GM20431 (cell line): ENCODE data around the gene ANKLE1.

ENCODE experiments used
- in situ Hi-C: fragments of 300-500 bp; cut with MseI, MboI; formaldehyde crosslinking; loops from one replicate; pipeline ENCODE4 v1.15.0; 2020; ENCODE audit warnings: low sequenced_read_pairs; ENCODE audit not compliant: unreplicated experiment

Gene ANKLE1

DNA sequence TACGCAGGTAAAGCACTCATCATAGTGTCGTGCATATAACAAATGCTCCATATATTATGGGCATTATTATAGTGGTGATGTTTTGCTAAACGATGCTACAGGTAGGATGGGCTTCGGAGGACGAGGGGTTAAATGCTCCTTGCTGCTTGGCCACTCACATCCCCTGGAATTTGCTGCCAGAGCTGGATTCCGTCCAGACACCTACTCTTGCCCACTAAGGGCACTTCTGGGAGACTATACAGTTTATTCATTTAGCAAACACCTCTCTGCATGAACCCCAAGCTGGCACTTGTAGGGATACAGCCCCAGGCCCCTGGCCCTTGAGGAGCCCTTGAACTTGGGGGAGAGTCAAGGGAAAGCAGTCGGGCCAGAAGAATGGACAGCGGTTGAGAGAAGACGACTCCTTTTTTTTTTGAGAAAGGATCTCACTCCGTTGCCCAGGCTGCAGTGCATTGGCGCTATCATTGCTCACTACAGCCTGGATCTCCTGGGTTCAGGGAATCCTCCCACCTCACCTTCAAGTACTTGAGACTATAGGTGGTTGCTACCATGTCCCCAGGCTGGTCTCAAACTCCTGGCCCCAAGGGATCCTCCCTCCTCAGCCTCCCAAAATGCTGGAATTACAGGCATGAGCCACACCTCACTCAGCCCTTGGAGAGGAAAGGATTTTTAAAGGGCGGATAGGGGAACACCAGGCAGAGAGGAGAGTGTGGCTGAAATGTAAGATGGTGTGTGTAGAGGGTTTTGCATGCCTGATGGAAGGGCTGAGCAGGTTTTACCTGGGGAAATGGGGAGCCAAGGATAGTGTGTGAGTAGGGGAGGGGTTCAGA, 22.9 kb downstream of the ANKLE1 start:
- in situ Hi-C loops = no loop called here

DNA sequence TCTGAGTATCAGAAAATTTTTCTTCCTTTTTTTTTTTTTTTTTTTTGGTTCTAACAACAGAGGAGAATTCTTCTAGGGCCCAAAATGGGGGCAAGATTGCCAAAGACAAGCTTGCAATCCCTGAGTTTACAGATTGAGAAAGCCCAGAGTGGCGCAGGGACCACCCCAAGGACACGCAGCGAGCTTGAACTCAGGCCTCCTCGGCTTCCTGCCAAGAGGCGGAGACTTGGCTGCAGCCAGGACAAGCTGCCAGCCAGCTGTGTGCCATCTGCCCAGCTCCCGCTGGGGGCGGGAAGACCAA, 23.5 kb downstream of the ANKLE1 start:
- in situ Hi-C loops = no loop called here

DNA sequence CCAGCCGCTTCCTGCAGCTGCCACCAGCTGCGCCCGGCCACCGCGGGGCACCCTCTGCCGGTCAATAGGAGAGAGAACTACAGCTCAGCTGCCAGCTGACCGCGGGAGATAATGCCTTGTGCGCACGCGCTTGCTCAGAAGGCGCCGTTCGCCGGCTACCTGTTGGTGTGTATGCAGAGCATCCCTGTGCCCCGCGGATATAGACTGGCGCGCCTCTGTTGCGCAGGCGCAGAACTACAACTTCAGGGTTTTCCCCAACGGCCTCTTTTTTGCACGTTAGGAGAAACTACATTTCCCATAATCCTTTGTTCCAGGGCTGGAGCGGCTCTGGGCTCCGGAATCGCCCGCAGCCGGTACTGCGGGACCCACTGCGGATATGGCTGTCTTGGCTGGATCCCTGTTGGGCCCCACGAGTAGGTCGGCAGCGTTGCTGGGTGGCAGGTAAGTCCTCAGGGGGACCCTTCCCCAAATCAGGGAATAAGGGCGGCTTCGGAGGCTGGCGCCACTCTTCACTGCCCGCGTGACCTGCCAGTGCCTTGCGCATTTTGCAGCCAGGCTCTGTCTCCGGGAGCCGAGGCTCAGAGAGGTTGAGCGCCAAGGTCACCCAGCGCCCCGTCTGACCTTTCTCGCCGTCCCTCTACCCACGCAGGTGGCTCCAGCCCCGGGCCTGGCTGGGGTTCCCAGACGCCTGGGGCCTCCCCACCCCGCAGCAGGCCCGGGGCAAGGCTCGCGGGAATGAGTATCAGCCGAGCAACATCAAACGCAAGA, 24.0 kb downstream of the ANKLE1 start, which contains the start of gene MRPL34:
TSS of gene MRPL34 (plus strand) at position 356 of the 768 bp plus-strand sequence. CDS start at position 377, 21 bp downstream.
- in situ Hi-C loops = no loop called here

DNA sequence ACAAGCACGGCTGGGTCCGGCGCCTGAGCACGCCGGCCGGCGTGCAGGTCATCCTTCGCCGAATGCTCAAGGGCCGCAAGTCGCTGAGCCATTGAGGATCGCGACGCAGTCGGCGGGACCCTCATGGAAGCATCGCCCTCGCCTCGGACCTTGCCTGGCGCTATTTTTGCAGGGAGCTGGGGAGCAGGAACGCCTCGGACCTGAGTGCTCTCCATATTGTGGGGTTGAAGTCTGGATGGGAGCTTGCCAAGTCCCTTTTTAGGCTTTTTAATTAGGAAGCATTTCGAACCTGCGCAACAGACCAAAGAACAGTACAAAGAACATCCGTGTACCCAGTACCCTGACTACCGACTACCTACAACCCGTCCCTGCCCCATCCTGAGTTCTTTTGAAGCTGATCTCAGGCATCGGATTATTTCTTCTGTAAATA, 24.6 kb downstream of the ANKLE1 start:
- in situ Hi-C loops = no loop called here

DNA sequence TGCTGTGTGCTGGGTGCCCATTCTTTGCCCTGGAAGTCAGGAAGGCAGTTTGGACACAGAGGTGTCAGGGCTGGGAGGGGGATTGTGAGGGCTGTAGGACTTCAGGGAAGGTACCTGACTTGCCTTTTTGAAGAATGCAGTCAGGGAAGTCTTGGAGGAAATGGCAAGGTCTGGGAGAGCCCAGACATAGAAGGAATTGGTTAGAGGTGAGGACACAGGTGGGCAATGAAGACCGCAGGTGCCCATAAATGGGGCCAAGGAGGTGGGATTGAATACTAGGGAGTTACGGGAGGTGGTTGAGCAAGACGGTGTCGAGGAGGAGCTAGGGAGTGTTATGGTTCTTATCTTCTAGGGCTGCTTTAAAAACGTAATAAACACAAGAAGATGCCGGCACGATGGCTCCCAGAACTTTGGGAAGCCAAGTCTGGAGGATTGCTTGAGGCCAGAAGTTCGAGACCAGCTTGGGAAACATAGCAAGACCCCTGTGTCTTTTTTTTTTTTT, 26.2 kb downstream of the ANKLE1 start:
- in situ Hi-C loops = no loop called here

DNA sequence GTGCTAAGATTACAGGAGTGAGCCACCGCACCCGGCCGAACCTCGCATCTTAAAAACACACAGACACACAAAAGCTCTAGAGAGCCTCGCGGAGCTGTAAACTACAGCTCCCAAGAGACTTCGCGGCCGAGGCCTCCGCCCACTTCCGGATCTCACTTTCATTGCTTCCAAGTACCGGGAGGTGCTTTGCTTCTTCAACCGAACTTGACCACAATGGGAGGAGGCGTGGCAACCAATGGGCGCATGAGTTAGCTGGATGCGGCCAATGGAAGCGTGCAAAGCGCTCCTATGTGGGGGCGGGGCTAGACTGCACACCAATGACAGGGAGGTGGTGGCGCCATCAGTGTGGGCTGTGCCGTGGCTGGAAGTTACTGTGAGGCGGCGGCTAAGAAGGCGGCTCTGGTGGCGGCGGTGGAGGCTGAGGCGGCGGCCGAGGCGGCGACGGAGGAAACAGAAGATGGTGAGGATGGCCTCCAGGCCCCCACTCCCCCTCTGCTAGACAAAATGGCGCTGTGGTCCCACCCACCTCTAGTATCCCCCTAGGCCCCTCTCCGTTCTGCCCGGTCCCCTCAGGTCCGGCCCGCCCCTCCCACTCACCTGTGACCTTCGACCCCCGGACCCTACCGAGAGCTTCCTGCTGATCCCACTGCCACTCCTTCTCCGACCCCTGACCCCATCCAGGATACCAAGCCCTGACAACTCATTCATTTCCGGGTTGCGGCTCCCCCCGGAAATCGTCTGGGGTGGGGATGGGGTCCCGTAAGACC, 27.7 kb downstream of the ANKLE1 start, which contains the start of gene DDA1:
TSS of gene DDA1 (plus strand) at position 366 of the 767 bp plus-strand sequence. CDS start at position 458, 92 bp downstream.
- in situ Hi-C loops = no loop called here

DNA sequence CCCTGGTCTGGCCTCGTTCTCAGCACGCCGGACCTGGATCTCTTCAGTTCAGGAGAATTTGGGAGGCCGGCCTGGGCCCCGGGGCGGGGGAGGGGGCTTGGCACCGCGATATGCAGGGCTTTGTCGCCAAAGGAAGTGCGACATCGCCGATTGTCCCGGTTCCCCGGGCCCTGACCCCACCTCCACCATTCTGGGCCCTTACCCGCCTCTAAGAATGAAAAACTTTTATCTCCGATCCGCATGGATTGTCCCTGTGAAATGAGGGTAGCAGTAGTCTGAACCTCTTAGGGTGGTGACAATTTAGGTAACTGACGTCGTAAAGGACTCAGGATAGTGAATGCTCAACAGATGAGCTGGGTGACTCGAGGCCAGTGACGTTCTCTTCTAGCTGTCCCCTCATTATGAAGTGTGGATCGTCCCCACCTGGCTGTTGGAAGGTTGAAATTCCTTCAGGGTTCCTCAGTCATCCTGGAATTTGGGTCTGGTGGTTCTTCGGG, 28.3 kb downstream of the ANKLE1 start:
- in situ Hi-C loops = no loop called here

DNA sequence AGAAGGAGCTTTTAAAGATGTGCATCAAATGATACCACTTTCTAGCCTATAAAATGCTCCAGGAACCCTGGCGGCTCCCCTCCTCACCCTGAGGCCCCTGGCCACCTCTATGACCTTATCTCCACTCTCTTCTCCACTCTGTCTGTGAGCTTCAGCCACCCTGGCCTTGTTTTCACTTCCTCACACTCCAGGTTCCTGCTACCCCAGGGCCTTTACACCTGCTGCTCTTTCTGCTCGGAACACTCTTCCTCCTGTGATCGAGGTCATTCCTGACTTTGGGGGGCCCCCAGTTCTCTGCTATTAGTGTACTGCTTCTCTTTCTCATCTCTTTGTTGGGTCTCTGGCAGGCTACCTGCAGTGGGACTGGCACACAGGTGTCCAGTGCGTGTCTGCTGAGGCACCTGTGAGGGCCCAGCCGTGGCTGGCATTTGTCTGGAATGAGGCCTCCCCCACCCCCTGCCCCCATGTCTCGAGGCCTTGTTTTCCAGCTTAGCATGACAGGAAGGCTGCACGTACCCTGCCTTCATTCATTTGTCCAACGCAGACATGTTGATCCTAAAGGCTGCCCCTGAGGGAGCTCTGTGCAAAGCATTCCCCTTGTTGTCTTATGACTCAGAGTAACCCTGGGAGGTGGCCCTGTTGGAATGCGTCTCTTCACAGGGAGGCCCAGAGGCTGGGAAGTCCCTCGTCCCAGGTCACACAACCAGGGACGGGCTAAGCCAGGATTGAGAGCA, 29.9 kb downstream of the ANKLE1 start:
- in situ Hi-C loops = no loop called here

DNA sequence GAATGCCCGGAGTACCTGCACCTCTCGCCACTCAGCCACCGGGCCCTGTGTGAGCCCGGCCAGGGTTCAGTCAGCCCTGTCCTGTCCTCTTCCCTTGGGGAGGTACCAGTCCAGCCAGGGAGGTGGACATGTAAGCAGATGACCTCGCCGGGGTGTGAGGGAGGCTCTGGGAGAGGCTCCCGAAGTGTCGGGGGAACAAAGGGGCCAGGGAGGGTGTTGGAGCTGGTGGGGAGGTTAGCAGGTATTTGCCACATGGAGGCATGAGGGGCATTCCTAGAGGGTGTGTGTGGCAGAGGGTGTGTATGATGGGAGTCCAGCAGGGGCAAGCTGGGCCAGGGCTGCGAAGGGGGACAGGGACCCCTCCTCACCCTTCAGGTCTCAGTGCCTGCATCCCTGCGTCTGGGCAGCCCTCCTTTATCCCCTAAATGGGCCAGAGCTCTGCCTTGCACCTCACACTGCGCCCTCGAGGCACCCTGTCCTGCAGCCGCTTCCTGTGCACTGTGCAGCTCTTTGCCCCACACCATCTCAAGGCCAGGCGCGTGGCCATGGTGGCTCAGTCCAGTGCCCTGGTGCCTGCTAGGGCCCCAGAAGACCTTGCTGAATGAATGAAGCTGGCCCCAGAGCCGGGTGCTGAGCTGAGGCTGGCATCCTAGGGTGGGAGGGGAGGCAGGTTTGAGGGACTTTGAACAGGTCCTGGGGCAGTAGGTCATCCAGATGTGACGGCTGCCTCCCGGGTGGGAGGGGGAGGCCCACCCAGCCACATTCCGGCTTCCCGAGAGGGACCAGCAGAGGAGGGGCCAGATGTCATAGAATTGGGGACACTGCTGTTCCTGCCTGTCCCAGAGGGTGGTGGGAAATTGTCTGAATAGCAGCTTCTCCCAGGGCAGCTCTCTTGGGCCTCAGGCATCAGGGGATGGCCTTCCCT, 30.8 kb downstream of the ANKLE1 start:
- in situ Hi-C loops = no loop called here

DNA sequence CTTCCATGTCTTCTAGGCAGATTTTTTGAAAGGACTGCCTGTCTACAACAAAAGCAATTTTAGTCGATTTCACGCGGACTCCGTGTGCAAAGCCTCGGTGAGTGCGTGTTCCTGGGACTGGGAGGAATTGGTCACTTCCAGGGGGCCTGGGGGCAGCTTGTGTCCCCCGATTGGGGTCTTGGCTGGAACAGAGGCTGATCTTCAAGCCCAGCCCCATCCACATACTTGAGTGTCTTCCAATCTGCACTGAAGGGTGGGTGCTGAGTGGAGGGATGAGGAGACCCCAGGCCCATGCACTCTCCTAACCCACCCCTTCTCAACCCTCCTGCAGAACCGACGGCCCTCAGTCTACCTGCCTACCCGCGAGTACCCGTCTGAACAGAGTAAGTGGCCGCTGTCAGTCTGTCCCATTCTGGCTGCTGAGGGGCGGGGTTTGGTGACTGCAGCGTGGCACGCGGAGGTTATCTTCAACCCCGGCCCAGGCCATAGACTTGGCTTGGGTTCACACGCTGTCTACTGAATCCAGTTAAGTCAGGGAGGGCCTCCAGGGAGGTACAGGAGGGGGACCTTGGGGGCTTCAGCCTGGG, 32.4 kb downstream of the ANKLE1 start:
- in situ Hi-C loops = no loop called here

DNA sequence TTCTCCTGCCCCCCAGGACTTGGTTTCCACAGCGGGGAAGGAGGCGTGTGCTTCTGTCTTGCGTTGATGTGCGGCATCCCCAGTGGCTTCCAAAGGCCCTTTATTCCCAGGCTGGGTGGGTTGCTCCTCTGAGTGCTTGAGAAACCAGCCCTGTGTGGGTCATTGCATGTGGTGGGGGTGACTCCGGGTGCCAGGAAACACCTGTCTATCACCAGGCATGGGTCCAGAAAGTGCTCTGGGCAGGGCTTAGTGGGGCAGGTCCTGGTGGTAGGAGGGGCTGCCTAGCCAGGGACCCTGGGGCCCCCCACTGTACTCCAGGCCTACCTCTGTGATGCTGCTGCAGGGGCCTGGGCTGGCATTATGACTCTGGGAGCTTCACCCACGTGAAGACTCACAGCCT, 37.3 kb downstream of the ANKLE1 start:
- in situ Hi-C loops = no loop called here

DNA sequence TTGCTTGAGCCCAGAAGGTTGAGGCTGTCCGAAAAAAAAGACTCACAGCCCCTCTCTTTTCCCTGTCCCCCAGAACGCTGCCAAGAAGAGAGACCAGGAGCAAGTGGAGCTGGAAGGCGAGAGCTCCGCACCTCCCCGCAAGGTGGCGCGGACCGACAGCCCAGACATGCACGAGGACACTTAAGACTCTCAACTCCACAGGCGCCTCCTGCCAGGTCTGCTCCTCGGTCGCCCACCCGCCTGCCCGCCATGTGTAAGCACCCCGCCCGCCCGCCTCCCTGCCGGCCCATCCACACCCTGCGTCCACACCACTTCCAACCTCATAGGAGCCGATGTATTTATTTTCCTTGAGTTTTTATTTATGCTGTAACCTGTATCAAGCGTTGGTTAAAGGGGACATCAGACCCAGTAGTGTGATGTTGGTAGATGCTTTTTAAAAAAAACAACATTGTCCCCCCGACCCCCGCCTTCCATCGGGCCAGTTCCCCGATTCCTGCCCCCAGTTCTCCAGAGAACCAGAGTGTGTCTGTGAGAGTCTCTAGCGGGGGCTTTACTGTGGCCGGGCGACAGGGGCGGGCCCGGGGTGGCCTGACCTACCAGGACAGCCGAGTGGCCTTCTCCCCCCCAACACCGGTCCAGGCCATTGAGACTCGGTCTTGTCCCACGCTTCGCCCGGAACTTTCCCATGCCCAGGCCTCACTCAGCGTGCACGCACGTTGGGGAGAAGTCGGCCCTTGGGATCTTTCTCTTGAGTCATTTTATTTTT, 38.0 kb downstream of the ANKLE1 start:
- in situ Hi-C loops = no loop called here

DNA sequence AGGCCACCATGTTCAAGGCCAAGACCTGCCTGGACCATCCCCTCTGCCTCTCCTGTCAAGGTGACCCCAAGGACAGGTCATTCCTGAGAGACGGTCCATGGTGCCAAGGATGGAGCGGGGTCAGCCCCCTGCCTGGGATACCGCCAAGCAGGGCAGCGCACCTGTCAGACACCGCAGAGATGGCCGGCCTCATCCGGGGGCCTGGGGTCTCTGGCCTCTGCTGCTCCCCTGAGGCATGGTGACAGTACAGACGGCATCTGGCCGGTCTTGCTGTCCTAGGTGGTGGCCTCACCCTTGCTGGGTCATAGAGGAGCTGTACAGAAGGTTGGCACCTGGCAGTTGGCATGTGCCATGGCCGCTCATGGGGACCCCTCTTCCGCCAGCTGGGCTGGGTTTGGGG, 38.7 kb downstream of the ANKLE1 start:
- in situ Hi-C loops = no loop called here

DNA sequence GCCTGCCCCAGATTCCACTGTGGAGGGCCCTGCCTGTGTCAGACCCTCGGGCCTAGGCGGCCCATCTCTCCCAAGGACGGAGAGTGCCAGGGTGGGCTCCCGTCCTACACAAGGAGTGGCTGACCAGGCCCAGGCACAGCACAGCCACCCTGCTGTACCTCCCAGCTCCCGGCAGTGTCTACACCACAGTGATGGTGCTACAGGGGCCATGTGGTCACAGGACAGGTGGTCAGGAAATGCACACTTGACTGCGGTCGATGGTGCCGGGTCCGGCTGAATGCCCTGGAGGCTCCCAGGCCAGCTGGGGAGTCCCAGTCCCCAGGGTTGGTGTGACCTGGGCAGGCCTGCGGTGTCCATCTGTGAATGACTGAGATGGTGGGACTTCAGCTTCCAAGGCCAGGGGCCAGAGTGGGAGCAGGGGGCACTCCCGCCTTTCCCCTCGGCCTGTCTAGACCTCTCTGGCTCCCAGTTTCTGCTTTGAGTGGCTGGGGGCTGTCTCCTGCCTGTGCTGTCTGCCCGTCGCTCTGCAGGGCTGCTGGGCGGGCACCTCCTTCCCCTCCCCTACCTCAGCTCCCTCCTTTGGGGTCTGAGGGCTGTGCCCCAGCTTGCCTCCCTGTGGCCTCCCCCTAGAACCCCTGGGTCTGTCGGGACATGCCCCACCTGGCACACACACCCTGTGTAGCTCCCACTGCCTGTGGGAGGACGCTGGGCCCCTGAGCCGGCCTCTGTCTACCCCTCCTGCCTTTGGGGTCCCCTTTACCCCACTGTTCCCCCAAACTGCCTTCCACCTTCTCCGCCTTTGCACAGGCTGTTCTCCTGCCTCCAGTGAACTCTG, 40.2 kb downstream of the ANKLE1 start:
- in situ Hi-C loops = no loop called here

DNA sequence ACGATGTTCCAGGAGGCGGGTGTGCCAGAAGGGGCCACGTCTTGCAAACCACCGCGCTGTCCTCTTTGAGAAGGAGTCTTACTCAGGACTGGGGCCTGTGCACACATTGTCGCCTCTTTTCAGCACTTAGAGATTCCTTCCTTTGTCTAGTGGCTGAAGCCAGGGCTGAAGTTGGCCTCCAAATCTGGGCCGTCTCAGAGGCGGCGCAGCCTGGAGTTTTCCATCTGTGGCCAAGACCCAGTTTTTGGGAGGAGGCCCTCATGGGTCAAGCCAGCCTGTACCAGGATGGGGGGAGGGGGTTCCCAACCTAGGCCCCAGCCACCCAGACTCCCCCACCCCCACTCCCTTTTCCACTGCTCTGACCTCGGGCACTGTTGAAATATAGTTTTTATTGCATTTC, 41.2 kb downstream of the ANKLE1 start:
- in situ Hi-C loops = no loop called here

DNA sequence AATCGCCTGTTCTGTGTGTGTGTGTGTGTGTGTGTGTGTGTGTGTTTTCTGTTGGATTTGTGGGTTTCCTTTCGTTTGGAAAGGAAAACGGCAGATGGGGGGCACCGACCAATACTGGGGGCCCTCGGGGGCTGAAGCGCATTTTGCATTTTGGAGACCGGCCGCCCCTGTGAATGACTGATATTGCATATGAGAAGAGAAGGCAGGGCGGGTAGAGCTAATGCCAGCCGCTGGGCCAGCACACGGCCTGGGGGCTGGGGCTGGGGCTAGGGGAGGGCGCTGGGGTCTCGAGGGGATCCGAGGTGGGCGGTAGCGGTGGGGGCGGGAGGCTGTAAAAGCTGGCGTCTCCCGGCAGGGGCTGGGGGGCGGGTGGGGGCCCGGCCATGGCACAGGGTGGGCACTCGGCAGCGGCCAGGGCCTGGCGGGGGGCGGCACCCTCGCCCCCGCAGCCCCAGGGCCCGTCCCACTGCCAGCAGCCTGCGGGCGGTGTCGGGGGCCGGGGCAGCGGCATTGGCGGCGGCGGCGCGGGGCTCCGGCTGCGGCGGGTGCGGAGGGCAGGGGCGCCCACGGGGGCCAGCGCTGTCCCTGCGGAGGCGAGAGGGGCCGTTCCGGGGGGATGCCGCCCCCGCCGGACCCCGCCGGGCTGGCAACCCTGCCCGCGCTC, 41.7 kb downstream of the ANKLE1 start:
- in situ Hi-C loops = no loop called here
